LNCaP clone FGC (cell line): Measurements from ENCODE around the gene GNAS-AS1.
"Not testable (repeated sequence)": the region's sequence is repeated elsewhere in the genome, so short reads cannot be mapped to it uniquely, and the experiment has no call there.

Experiments
- DNase-seq: peaks from one replicate; pipeline ENCODE4 v3.0.0-alpha.2; 2011; ENCODE audit warnings: low read depth
- H3K4me3 ChIP-seq: 2 replicates; pipeline ENCODE4 v1.5.1; 2011; ENCODE audit warnings: mild to moderate bottlenecking, low read depth, low read length, control low read depth
- TF ChIP-seq, protein P1 (sequence below): IDR thresholded peaks from 2 replicates; pipeline ENCODE4 v1.5.1; 2012; ENCODE audit warnings: mild to moderate bottlenecking; ENCODE audit not compliant: control insufficient read depth, insufficient read depth; ENCODE audit errors: extremely low read depth

Gene GNAS-AS1

DNA sequence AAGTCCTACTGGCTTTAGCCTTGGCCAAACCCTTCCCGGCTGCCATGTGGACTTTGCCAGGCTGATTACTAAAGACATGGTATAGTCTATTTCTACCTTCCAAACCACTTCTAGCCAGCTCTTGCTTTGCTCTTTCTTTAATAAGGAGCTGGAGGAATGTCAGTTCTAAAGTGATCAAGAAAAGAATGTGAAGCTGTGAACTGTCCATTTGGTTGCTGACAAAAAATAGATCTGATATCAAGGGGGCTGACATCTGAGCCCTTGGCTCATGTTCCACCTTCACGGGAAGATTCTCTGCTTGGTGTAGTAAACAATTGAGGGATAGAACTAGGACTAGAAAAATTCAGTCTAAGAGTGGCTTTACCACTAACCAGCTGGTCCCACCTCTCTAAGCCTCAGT is 22.6 kb downstream of the GNAS-AS1 start:
- H3K4me3 ChIP-seq, result no peak overlapping the region
- TF ChIP-seq, protein P1, sequence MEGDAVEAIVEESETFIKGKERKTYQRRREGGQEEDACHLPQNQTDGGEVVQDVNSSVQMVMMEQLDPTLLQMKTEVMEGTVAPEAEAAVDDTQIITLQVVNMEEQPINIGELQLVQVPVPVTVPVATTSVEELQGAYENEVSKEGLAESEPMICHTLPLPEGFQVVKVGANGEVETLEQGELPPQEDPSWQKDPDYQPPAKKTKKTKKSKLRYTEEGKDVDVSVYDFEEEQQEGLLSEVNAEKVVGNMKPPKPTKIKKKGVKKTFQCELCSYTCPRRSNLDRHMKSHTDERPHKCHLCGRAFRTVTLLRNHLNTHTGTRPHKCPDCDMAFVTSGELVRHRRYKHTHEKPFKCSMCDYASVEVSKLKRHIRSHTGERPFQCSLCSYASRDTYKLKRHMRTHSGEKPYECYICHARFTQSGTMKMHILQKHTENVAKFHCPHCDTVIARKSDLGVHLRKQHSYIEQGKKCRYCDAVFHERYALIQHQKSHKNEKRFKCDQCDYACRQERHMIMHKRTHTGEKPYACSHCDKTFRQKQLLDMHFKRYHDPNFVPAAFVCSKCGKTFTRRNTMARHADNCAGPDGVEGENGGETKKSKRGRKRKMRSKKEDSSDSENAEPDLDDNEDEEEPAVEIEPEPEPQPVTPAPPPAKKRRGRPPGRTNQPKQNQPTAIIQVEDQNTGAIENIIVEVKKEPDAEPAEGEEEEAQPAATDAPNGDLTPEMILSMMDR, result no peak
- no peak for DNase-seq

DNA sequence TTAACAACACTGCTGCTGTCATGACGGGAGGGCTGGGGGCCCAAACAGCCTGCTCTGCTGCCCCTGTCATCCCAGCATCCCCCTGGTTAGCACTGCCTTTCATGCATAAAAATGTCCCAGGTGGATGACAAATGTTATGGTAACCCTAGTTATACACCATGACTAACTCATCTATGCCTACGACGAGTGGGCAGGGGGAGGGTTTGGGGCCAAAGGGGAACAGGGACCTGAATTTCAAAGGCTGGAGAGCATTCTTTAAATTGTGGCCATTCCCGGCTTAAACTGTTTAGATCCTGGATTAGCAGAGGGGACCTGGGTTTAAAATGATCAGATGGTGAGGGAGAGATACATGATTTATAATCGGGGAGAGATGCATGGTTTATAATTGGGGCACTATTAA is 24.4 kb downstream of the GNAS-AS1 start:
- TF ChIP-seq, protein P1, result no peak

DNA sequence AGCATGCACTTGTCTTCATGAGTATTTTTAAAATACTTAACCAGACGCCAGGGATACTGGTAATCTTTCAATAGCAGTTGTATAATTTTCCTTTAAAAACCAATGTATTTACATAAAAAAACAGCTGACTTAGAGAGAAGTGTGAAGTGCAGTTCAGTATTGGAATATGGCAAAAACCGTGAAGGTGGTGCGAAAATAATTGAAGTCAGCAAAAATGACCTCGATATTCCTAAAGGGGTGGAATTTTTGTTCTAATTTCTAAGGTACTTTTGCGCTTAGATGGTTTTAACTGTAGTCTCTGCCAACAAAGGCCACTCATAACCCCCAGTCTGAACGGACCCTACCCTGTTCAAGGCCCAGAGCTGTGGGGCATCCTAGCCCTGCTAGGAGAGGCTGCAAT is 25.3 kb downstream of the GNAS-AS1 start:
- TF ChIP-seq, protein P1, result no peak
- DNase-seq, result no peak

More for the DNA sequence above, 24.4 kb downstream of the GNAS-AS1 start:
- DNase-seq, result no peak
- H3K4me3 ChIP-seq, result no peak overlapping the region

DNA sequence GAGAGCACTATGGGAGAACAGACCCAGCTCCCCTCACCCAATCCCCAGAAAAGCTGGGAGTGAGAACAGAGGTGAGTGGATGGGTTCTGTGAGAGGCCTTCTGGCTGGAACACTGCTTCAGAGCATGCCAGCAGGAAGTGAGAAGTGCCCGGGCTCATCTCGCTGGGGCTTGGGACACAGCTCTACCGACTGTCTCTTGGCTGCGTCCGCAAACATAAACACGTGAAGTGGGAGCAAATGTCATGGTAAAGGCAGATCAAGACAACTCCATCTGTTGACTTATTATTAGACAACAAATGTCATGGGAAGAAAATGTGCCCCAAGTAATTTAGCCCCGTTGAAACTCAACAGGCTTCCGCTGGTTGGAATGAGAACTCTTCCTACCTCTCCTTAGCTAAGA is 25.9 kb downstream of the GNAS-AS1 start:
- DNase-seq, result no peak
- TF ChIP-seq, protein P1, result no peak
- no peak overlapping the region for H3K4me3 ChIP-seq

More for the DNA sequence above, 25.3 kb downstream of the GNAS-AS1 start:
- no peak overlapping the region for H3K4me3 ChIP-seq

DNA sequence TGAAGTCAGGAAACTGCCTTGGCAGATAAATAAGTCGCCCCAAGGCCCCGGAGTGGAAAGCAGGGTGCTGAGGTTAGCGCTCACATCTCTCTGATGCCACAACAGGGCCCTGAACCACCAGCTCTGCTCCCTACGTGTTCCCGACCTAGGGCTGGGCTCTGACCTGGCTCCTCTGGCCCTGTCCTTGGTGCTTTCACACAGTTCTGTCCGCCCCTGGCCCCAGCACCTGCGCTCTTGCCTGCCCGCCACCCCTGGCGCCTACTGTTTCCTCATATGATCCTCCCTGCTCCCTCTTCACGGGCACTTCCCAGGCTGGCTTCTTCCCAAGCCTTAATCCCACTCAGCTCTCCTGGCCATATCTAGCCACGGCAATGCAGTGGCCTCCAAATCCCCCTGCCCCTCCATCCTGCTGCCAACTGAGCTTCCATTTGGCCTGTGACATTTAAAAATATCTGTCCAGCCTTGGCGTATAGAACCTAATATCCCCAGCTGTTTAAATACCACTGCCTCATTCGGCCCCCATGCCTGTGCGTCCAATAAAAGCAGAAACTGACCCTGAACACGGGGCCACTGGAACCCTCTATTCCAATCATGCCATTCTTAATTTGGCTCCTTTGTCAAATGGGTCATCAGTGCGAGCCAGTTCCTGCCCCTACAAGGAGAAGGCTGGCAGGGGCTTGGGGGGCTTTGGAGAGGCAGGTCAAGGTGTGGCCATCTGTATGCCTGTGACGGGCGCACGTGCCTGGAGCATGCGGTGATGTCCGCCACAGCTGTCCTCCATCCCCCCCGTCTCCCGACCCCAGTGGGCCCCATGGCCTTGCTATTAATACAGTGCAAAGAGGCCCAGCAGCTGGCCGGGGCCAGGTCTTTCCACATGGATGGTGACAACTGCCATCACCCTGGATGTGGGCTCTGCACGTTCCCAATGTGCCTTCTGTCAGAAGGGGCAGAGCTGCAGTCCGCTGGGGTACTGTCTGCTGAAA is 27.7 kb downstream of the GNAS-AS1 start:
- no peak overlapping the region for H3K4me3 ChIP-seq
- DNase-seq, result no peak
- TF ChIP-seq, protein P1, result no peak

DNA sequence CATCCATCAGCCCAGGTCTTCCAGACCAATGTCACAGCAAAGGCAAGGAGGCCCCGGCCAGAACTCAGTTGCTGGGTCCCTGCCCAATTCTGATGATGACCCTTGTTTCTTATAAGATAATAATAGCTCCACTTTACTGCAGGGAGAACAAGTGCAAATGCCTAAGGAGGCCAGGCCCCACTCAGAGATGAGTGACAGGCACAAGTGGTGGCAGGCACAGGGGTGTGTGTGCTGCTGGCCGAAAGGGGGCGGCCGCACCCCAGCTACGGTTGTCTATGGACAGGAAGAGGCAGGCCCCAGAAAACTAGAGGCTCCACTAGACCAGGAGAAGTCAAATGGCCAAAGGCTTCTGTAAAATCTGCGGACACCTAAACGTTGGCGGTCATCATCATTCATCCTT is 28.6 kb downstream of the GNAS-AS1 start:
- TF ChIP-seq, protein P1, result no peak
- DNase-seq, result no peak
- H3K4me3 ChIP-seq, result no peak overlapping the region

DNA sequence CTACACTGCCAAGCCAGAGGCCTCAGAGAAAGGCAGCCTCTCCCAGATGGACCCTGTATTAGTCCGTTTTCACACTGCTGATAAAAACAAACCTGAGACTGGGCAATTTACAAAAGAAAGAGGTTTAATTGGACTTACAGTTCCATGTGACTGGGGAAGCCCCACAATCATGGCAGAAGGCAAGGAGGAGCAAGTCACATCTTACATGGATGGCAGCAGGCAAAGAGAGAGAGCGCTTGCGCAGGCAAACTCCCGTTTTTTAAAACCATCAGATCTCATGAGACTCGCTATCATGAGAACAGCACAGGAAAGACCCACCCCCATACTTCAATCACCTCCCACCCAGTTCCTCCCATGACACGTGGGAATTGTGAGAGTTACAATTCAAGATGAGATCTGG is 30.2 kb downstream of the GNAS-AS1 start:
- not testable (repeated sequence) for H3K4me3 ChIP-seq, DNase-seq
